H1 (cell line): Measurements from ENCODE around the gene TSEN2.

Source experiments
- CEBPB ChIP-seq: IDR thresholded peaks from 2 replicates; pipeline ENCODE4 v1.6.1; 2012; ENCODE audit warnings: low read depth, low read length
- CHD1 ChIP-seq: IDR thresholded peaks from 2 replicates; pipeline ENCODE4 v1.6.1; 2012; ENCODE audit warnings: low read depth, low read length, improper control_type of control experiment
- CTCF ChIP-seq, 3 experiments: IDR thresholded peaks; 1 replicate in 2 of 3; 2 replicates in 1 of 3; pipeline versions ENCODE4 v1.5.1 to v1.6.1; 2011; ENCODE audit warnings: low read length in 3 of 3, mild to moderate bottlenecking in 3 of 3, inconsistent platforms in 2 of 3, low read depth in 1 of 3, moderate library complexity in 1 of 3; ENCODE audit not compliant: insufficient read depth in 1 of 3; ENCODE audit errors: control extremely low read depth in 1 of 3
- EGR1 ChIP-seq: IDR thresholded peaks from 2 replicates; pipeline ENCODE4 v1.6.1; 2011; ENCODE audit warnings: low read depth, low read length, borderline replicate concordance
- EP300 ChIP-seq, 2 experiments: IDR thresholded peaks; 1 replicate in 1 of 2; 2 replicates in 1 of 2; pipeline ENCODE4 v1.6.1; 2011 to 2012; ENCODE audit warnings: low read depth in 2 of 2, low read length in 2 of 2, mild to moderate bottlenecking in 2 of 2, borderline replicate concordance in 1 of 2, inconsistent platforms in 1 of 2, moderate library complexity in 1 of 2
- EZH2 ChIP-seq: fragments of 200-600 bp; sonication (generic); IDR thresholded peaks from 2 replicates; pipeline ENCODE4 v1.7.1; 2012; ENCODE audit warnings: low read depth, mild to moderate bottlenecking, moderate library complexity, low read length, inconsistent platforms; ENCODE audit not compliant: severe bottlenecking
- POLR2A ChIP-seq, 2 experiments: IDR thresholded peaks; 1 replicate in 1 of 2; 2 replicates in 1 of 2; pipeline ENCODE4 v1.6.1; 2011; ENCODE audit warnings: low read depth in 2 of 2, low read length in 2 of 2, mild to moderate bottlenecking in 2 of 2; ENCODE audit errors: control extremely low read depth in 1 of 2
- POLR2AphosphoS5 ChIP-seq: IDR thresholded peaks from 2 replicates; pipeline ENCODE4 v1.6.1; 2011; ENCODE audit warnings: low read depth, low read length
- RAD21 ChIP-seq, 2 experiments: IDR thresholded peaks in 1 of 2; conservative IDR thresholded peaks in 1 of 2; 2 replicates each; pipeline ENCODE4 v1.6.1; 2011; ENCODE audit warnings: low read depth in 2 of 2, low read length in 2 of 2, improper control_type of control experiment in 1 of 2, inconsistent platforms in 1 of 2, mild to moderate bottlenecking in 1 of 2, moderate library complexity in 1 of 2
- RBBP5 ChIP-seq: IDR thresholded peaks from 2 replicates; pipeline ENCODE4 v1.7.1; 2012; ENCODE audit warnings: low read depth, mild to moderate bottlenecking, inconsistent platforms, low read length, moderate library complexity, borderline replicate concordance
- TAF1 ChIP-seq: IDR thresholded peaks from 2 replicates; pipeline ENCODE4 v1.6.1; 2011; ENCODE audit warnings: mild to moderate bottlenecking, low read depth, low read length

GRCh38 chr3:12436514-12437220 is 47.6 kb upstream of the TSEN2 start:
- TF ChIP-seq CTCF (IDR thresholded peaks at IDR 0.05; ENCODE audit: control extremely low read depth in 1 of 3, insufficient read depth in 1 of 3, low read depth in 1 of 3, low read length in 3 of 3): no peak
- no peak for TF ChIP-seq CEBPB
- TF ChIP-seq POLR2A (IDR thresholded peaks at IDR 0.05; ENCODE audit: control extremely low read depth in 1 of 2, low read depth in 2 of 2, low read length in 2 of 2): no peak
- no peak for TF ChIP-seq POLR2AphosphoS5
- no peak for TF ChIP-seq EZH2
- no peak for TF ChIP-seq CHD1
- TF ChIP-seq EGR1: no peak
- no peak for TF ChIP-seq RBBP5
- no peak for TF ChIP-seq EP300 (IDR thresholded peaks at IDR 0.05; ENCODE audit: borderline replicate concordance in 1 of 2, low read depth in 2 of 2, low read length in 2 of 2)
- no peak for TF ChIP-seq RAD21 (IDR thresholded peaks at IDR 0.05 in 1 of 2, conservative IDR thresholded peaks at IDR 0.05 in 1 of 2; ENCODE audit: low read depth in 2 of 2, low read length in 2 of 2)
- no peak for TF ChIP-seq TAF1
